Skeletal muscle satellite cell (primary cell): ENCODE results near the gene CFAP46.
"Not testable (repeated sequence)": the region's sequence is repeated elsewhere in the genome, so short reads cannot be mapped to it uniquely, and the experiment has no call there.

Experiments
- H3K27me3 ChIP-seq: 2 replicates; pipeline ENCODE4 v1.7.0; 2013; ENCODE audit warnings: low read length; ENCODE audit not compliant: control insufficient read depth, insufficient read depth
- H3K36me3 ChIP-seq: 2 replicates; pipeline ENCODE4 v1.7.0; 2013; ENCODE audit warnings: mild to moderate bottlenecking, control low read depth, low read length; ENCODE audit not compliant: insufficient read depth
- H3K4me1 ChIP-seq: 2 replicates; pipeline ENCODE4 v1.7.0; 2013; ENCODE audit warnings: low read length; ENCODE audit not compliant: control insufficient read depth, insufficient read depth
- H3K4me2 ChIP-seq: 2 replicates; pipeline ENCODE4 v1.7.0; 2013; ENCODE audit warnings: mild to moderate bottlenecking, low read length
- H3K4me3 ChIP-seq: 2 replicates; pipeline ENCODE4 v1.7.0; 2013; ENCODE audit warnings: low read length
- H3K9ac ChIP-seq: 2 replicates; pipeline ENCODE4 v1.7.0; 2013; ENCODE audit warnings: mild to moderate bottlenecking, low read depth, low read length, moderate library complexity
- H3K9me3 ChIP-seq: replicated peaks from 2 replicates; pipeline ENCODE4 v1.7.0; 2013; ENCODE audit warnings: mild to moderate bottlenecking, control low read depth, low read length

The CFAP46 gene

DNA sequence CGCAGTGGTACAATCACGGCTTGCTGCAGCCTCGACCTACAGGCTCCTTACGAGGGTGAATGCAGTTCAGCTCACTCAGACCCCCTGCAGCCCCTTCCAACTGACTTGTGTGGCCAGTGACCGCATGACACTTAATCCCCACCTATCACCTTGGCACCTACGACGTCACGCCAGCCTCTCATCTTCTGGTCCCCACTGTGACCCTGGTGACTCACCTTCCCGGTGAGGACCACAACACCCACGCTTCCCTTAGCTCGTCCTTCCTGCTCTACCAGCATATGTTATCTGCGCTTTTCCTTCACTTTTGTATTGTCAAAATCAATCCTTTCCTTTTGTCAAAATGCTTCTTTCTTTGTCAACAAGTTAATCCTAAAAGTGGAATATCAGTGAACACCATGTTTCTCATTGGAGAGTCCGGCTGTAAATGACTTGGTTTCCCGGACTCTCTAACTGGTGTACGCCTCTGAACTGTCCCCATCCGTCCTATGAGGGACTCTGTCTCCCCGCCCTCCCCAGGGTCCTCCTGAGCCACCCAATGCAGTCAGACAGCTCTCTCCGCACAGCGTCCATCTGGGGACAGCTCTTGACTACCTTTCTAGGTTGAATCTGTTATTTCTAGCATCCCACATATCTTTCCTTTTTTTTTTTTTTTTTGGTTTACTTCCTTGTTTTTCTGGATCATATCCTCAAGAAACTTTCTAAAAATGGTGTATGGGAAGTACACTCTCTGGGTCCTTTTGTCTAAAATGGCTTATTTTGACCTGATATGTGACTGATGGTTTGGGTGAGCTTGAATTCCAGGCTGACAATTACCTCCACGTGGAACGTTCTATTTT, 37.3 kb downstream of the CFAP46 start:
- Histone ChIP-seq H3K4me3 (no peak overlapping the region), H3K36me3 (no peaks in the 10 kb centered on the region), H3K9ac (no peak overlapping the region), H3K9me3 (no peaks in the 10 kb centered on the region), H3K27me3 (peaks cover 13% of the 10 kb centered on the region), H3K4me2 (no peak overlapping the region), H3K4me1 (no peaks in the 10 kb centered on the region)

GRCh38 chr10:132904181-132904813, 38.1 kb downstream of the CFAP46 start:
- H3K9ac ChIP-seq: no peak overlapping the region
- peaks cover 9% of the 10 kb centered on the region for H3K27me3 ChIP-seq
- no peaks in the 10 kb centered on the region for H3K4me1 ChIP-seq
- H3K36me3 ChIP-seq: no peaks in the 10 kb centered on the region
- no peak overlapping the region for H3K4me2 ChIP-seq
- no peaks in the 10 kb centered on the region for H3K9me3 ChIP-seq
- no peak overlapping the region for H3K4me3 ChIP-seq

GRCh38 chr10:132902656-132903575, 39.5 kb downstream of the CFAP46 start:
- H3K36me3 ChIP-seq, H3K4me1 ChIP-seq, H3K9me3 ChIP-seq, H3K4me3 ChIP-seq, H3K27me3 ChIP-seq, H3K9ac ChIP-seq, H3K4me2 ChIP-seq: not testable (repeated sequence)

DNA sequence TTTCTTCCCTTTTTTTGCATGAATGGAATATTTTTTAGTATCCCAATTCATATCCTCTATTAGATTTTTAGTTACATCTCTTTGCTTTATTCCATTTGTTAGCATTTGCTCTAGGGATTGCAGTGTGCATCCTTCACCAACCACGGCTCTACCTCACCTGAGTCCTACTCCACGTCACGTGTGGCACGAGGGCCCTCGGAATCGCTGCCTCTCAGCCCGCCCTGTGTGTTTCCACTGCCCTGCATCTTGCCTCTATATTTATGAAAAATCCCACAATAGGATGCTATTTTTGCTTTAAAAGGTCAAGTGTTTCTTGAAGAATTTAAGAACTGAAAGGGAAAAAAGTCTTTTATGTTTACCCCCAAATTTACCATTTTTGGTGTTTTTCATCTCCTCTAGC, 41.0 kb downstream of the CFAP46 start:
- Histone ChIP-seq H3K36me3 (no peaks in the 10 kb centered on the region), H3K4me1 (no peaks in the 10 kb centered on the region), H3K9me3 (no peaks in the 10 kb centered on the region), H3K4me2 (no peak overlapping the region), H3K27me3 (peaks cover 9% of the 10 kb centered on the region), H3K9ac (no peak overlapping the region), H3K4me3 (no peak overlapping the region)

DNA sequence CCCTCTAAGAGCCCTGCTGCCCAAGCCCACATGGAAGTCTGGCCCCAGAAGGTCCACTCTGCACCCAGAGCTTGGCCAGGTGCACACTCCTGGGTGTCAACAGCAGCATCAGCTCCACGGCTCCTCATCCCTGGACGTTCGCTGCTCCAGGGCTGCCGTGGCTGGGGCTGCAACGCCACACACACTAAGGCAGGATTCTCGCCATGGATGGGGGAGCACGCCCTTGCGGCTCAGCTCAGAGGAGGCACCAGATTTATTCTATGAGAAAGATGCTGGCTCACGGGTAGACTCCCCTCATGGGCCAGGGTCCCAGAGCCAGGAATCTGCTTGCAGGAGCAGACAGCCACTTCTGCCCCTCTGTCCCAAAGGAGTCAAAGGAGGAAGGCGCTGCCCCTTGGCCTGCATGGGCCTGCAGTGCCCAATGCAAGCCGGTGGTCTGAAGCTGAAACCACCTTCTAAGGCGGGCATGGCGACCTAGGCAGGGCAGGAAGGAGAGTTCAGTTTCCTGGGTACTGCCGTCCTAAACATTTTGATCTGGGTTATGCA, 42.1 kb downstream of the CFAP46 start:
- H3K27me3 ChIP-seq: peaks cover 15% of the 10 kb centered on the region
- no peak overlapping the region for H3K4me2 ChIP-seq
- no peaks in the 10 kb centered on the region for H3K4me1 ChIP-seq
- H3K9ac ChIP-seq: no peak overlapping the region
- H3K4me3 ChIP-seq: no peak overlapping the region
- H3K9me3 ChIP-seq: no peaks in the 10 kb centered on the region
- H3K36me3 ChIP-seq: no peaks in the 10 kb centered on the region

GRCh38 chr10:132899751-132900065, 42.7 kb downstream of the CFAP46 start:
- H3K4me2 ChIP-seq: no peak overlapping the region
- no peaks in the 10 kb centered on the region for H3K36me3 ChIP-seq
- no peaks in the 10 kb centered on the region for H3K9me3 ChIP-seq
- H3K9ac ChIP-seq: no peak overlapping the region
- H3K4me1 ChIP-seq: no peaks in the 10 kb centered on the region
- peaks cover 17% of the 10 kb centered on the region for H3K27me3 ChIP-seq
- no peak overlapping the region for H3K4me3 ChIP-seq

- Histone ChIP-seq H3K27me3 (peaks cover 18% of the 10 kb centered on the region), H3K4me2 (no peak overlapping the region), H3K4me3 (no peak overlapping the region), H3K9ac (no peak overlapping the region), H3K4me1 (no peaks in the 10 kb centered on the region), H3K9me3 (no peaks in the 10 kb centered on the region), H3K36me3 (no peaks in the 10 kb centered on the region)
Measured at GRCh38 chr10:132899054-132899750, 43.2 kb downstream of the CFAP46 start.

GRCh38 chr10:132898391-132899053, 43.8 kb downstream of the CFAP46 start:
- H3K4me3 ChIP-seq: no peak overlapping the region
- no peaks in the 10 kb centered on the region for H3K4me1 ChIP-seq
- no peak overlapping the region for H3K9ac ChIP-seq
- no peak overlapping the region for H3K4me2 ChIP-seq
- H3K36me3 ChIP-seq: no peaks in the 10 kb centered on the region
- H3K9me3 ChIP-seq: no peaks in the 10 kb centered on the region
- peaks cover 24% of the 10 kb centered on the region for H3K27me3 ChIP-seq

GRCh38 chr10:132897516-132898381, 44.6 kb downstream of the CFAP46 start:
- Histone ChIP-seq H3K36me3 (no peaks in the 10 kb centered on the region), H3K9ac (no peak overlapping the region), H3K4me3 (no peak overlapping the region), H3K4me2 (no peak overlapping the region), H3K9me3 (no peaks in the 10 kb centered on the region), H3K27me3 (peaks cover 32% of the 10 kb centered on the region), H3K4me1 (no peaks in the 10 kb centered on the region)

- not testable (repeated sequence) for H3K9ac ChIP-seq, H3K4me2 ChIP-seq, H3K36me3 ChIP-seq, H3K9me3 ChIP-seq, H3K4me3 ChIP-seq, H3K4me1 ChIP-seq
- H3K27me3 ChIP-seq: peaks cover 58% of the 10 kb centered on the region
Measured at GRCh38 chr10:132893786-132894185, 48.6 kb downstream of the CFAP46 start.
